Kidney (tissue), 14 donors: Measurements from ENCODE around the gene NFKBIL1. TPM values are rescaled to one million over a fixed set of nuclear protein-coding genes. Genes with fewer than 3 reads are reported as not detected.

ENCODE experiments used
- DNase-seq, 5 donors: peaks; one replicate each; pipeline ENCODE4 v3.0.0-alpha.2; 2013 to 2020
- FAIRE-seq: peaks from 2 replicates; lab custom pipeline; 2012; peaks lifted over from hg19 to GRCh38; lab: Jason Lieb, UNC
- H3K27ac ChIP-seq, 2 donors: one replicate each; pipeline ENCODE4 v1.7.0; 2013; ENCODE audit warnings: low read depth in 2 of 2, low read length in 2 of 2, inconsistent platforms in 1 of 2
- H3K27me3 ChIP-seq: one replicate; pipeline ENCODE4 v1.7.1; 2013; ENCODE audit warnings: low read length, inconsistent platforms; ENCODE audit not compliant: control insufficient read depth, insufficient read depth
- H3K36me3 ChIP-seq, 3 donors: one replicate each; pipeline versions ENCODE4 v1.7.0 to v1.7.1; 2013; ENCODE audit warnings: low read length in 3 of 3, control low read depth in 1 of 3, inconsistent platforms in 1 of 3; ENCODE audit not compliant: insufficient read depth in 3 of 3, control insufficient read depth in 2 of 3
- H3K4me1 ChIP-seq, 3 donors: one replicate each; pipeline versions ENCODE4 v1.7.0 to v1.7.1; 2013; ENCODE audit warnings: low read length in 3 of 3, inconsistent platforms in 1 of 3, low read depth in 1 of 3; ENCODE audit not compliant: control insufficient read depth in 2 of 3, insufficient read depth in 2 of 3
- H3K4me3 ChIP-seq, 3 donors: one replicate each; pipeline versions ENCODE4 v1.7.0 to v1.8.1; 2013; ENCODE audit warnings: low read length in 3 of 3, control low read depth in 1 of 3, inconsistent platforms in 1 of 3
- H3K9ac ChIP-seq, 3 donors: one replicate each; pipeline versions ENCODE4 v1.7.0 to v1.7.1; 2013; ENCODE audit warnings: low read length in 3 of 3, control low read depth in 1 of 3, inconsistent platforms in 1 of 3
- H3K9me3 ChIP-seq, 3 donors: one replicate each; pipeline versions ENCODE4 v1.7.0 to v1.7.1; 2013; ENCODE audit warnings: low read length in 3 of 3, control low read depth in 1 of 3, inconsistent platforms in 1 of 3; ENCODE audit not compliant: control insufficient read depth in 2 of 3, insufficient read depth in 1 of 3
- intact Hi-C: fragments of 100-400 bp; cut with DNase I; formaldehyde crosslinking; loops from one replicate; pipeline ENCODE4 v1.11.1; 2022
- polyA plus RNA-seq: library from polyadenylated mRNA; stranded (reverse); fragments of 350-450 nt; fragmentation: Illumina TruSeq; extraction: RNeasy Lipid Tissue Mini Kit (QIAGEN cat#74804); gene quantifications from one replicate; pipeline ENCODE4 v1.2.3, GENCODE V29; 2014; ENCODE audit warnings: low read depth, low replicate concordance; ENCODE audit not compliant: insufficient read depth
- total RNA-seq: library from RNA; stranded (reverse); fragmentation: NEBNext Ultra II Directional; extraction: Animal tissue kit (Norgen Biotek cat#: 25700); gene quantifications from one replicate; pipeline ENCODE4 v1.2.1, GENCODE V29; 2021
- TF ChIP-seq, protein P1 (sequence below): IDR thresholded peaks from 3 replicates; pipeline ENCODE4 v1.5.1; 2012; ENCODE audit warnings: mild to moderate bottlenecking, moderate library complexity, borderline replicate concordance; ENCODE audit not compliant: insufficient read depth; ENCODE audit errors: extremely low read depth
- donor health status: control.
- donor health status: control.
- donor health status: control.
- donor health status: control.
- donor health status: control.
- donor health status: DM: yes; HTN: yes; CAD: no.
- donor health status: Normal renal cell carcinoma (clear cell type).

NFKBIL1 gene
- total and polyA plus RNA-seq, 2 donors from 2014 or later: 20.0 to 28.2 TPM

GRCh38 chr6:31573239-31574105 is 26.1 kb downstream of the NFKBIL1 start:
- Histone ChIP-seq H3K27ac (no peak overlapping the region), H3K36me3 (no peaks in the 10 kb centered on the region), H3K4me3 (no peak overlapping the region), H3K27me3 (no peaks in the 10 kb centered on the region), H3K4me1 (no peaks in the 10 kb centered on the region), H3K9me3 (no peaks in the 10 kb centered on the region), H3K9ac (no peak overlapping the region)
- intact Hi-C loops: no loop called here
- TF ChIP-seq, protein P1, sequence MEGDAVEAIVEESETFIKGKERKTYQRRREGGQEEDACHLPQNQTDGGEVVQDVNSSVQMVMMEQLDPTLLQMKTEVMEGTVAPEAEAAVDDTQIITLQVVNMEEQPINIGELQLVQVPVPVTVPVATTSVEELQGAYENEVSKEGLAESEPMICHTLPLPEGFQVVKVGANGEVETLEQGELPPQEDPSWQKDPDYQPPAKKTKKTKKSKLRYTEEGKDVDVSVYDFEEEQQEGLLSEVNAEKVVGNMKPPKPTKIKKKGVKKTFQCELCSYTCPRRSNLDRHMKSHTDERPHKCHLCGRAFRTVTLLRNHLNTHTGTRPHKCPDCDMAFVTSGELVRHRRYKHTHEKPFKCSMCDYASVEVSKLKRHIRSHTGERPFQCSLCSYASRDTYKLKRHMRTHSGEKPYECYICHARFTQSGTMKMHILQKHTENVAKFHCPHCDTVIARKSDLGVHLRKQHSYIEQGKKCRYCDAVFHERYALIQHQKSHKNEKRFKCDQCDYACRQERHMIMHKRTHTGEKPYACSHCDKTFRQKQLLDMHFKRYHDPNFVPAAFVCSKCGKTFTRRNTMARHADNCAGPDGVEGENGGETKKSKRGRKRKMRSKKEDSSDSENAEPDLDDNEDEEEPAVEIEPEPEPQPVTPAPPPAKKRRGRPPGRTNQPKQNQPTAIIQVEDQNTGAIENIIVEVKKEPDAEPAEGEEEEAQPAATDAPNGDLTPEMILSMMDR: no peak
- no peak for FAIRE-seq
- no peak for DNase-seq

DNA sequence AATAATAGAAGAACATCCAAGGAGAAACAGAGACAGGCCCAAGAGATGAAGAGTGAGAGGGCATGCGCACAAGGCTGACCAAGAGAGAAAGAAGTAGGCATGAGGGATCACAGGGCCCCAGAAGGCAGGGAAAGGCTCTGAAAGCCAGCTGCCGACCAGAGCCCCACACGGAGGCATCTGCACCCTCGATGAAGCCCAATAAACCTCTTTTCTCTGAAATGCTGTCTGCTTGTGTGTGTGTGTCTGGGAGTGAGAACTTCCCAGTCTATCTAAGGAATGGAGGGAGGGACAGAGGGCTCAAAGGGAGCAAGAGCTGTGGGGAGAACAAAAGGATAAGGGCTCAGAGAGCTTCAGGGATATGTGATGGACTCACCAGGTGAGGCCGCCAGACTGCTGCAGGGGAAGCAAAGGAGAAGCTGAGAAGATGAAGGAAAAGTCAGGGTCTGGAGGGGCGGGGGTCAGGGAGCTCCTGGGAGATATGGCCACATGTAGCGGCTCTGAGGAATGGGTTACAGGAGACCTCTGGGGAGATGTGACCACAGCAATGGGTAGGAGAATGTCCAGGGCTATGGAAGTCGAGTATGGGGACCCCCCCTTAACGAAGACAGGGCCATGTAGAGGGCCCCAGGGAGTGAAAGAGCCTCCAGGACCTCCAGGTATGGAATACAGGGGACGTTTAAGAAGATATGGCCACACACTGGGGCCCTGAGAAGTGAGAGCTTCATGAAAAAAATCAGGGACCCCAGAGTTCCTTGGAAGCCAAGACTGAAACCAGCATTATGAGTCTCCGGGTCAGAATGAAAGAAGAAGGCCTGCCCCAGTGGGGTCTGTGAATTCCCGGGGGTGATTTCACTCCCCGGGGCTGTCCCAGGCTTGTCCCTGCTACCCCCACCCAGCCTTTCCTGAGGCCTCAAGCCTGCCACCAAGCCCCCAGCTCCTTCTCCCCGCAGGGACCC is 27.0 kb downstream of the NFKBIL1 start:
- no peak overlapping the region for H3K9ac ChIP-seq
- TF ChIP-seq, protein P1: no peak
- H3K36me3 ChIP-seq: no peaks in the 10 kb centered on the region
- H3K4me1 ChIP-seq: no peaks in the 10 kb centered on the region
- FAIRE-seq (no peak), DNase-seq (no peak)
- intact Hi-C loops: no loop called here
- no peak overlapping the region for H3K4me3 ChIP-seq
- no peaks in the 10 kb centered on the region for H3K9me3 ChIP-seq
- no peaks in the 10 kb centered on the region for H3K27me3 ChIP-seq
- no peak overlapping the region for H3K27ac ChIP-seq

GRCh38 chr6:31575335-31575901 is 28.0 kb downstream of the NFKBIL1 start, which contains the start of gene TNF:
TSS of gene TNF (plus strand) at chr6:31575565. CDS start at chr6:31575742, 177 bp downstream.
- Histone ChIP-seq H3K9me3 (no peaks in the 10 kb centered on the region), H3K27ac (no peak within 1 kb of the TSS), H3K9ac (no peak within 1 kb of the TSS), H3K4me1 (peaks cover 0 to 3% (median 0%) of the 10 kb centered on the region in 3 donors), H3K36me3 (no peaks in the 10 kb centered on the region), H3K27me3 (no peaks in the 10 kb centered on the region), H3K4me3 (peak within 1 kb of the TSS in 2 of 3 donors; percentile 36 to 37)
- DNase-seq: no peak
- FAIRE-seq: no peak
- TF ChIP-seq, protein P1: no peak
- intact Hi-C loops: no loop called here
